CD1c-positive myeloid dendritic cell (primary cell): ENCODE results near the gene OR2T10.
"Not testable (repeated sequence)": the region's sequence is repeated elsewhere in the genome, so short reads cannot be mapped to it uniquely, and the experiment has no call there.

Experiments
- DNase-seq: peaks from one replicate; pipeline ENCODE4 v3.0.0-alpha.2; 2016; ENCODE audit errors: extremely low spot score

Gene OR2T10

GRCh38 chr1:248597589-248597988 is at the start of gene OR2T10:
OR2T10 (minus strand) TSS chr1:248597700; CDS start chr1:248593768, 3,932 bp downstream.
- DNase-seq: no peak

DNA sequence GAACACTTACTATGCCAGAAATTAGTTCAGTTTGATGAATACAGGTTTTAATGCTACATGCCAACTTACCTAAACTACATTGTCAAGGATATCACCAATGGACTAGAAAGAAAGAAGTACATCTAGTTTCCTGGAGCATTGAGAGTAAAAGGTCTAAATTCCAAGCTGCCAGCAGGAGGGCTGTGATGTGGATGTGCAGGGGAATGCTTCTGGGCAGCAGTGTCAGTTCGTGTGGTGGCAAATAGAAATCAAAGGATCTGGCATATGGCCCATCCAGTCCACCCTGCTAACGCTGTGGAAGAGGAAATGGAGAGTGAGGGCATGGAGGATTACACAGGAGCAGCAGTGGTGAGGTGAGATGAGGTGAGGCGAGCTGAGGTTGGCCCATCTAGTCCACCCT is 47.7 kb upstream of the OR2T10 start, which contains the start of gene OR2T35:
Gene OR2T35 (minus strand): TSS at position 101 of the 400 bp plus-strand sequence. CDS start 6,020 bp downstream, outside the sequence.
- not testable (repeated sequence) for DNase-seq

DNA sequence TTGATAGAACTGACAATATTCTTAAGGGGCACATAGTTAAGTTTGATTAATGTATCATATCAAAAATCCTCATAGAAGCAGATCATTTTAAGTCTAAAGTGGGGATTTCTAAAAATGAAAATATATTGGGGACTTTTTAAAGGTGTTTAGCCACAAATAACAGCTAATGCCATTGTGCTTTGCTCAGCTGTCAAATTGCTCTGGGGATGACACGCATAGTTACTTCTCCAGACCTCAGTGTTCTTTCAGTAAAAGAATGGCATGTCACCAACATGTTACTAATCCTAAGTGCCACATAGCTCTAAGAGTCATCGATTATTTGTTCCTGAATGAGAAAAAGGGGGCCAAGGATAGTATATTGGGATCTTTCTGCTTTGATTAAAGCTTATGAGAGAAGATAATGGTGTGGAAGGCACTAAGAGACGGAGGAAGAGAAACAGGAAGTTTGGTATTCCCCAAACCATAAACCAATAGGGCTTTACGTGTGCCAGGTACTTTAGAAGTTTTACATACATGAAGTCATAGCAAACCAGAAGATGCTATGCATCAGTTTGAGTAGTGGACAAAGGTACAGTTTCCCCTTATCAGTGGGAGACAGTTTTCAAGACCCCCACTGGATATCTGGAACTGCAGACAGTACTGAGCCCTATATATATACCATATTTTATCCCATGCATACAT is 45.6 kb upstream of the OR2T10 start:
- not testable (repeated sequence) for DNase-seq

DNA sequence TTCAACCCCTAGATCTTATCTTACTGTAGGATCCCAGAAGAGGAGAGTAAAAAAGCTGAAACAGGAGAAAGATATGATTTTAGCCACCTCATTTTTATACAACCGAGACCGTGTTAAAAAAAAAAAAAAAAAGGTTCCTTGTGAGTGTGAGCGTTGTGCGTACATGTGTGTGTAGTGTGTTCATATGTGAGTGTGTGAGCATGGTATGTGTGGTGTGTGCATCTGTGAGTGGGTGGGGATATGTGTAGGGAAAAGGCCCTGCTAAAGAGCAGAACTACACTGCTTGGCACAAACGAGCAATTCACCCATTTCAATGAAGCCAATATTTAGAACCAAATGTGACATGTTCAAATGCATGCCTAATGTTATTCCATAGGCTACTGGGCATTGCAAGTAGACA is 44.1 kb upstream of the OR2T10 start:
- DNase-seq: not testable (repeated sequence)

- not testable (repeated sequence) for DNase-seq
These were observed 43.4 kb upstream of the OR2T10 start for GRCh38 chr1:248640906-248641305.

GRCh38 chr1:248639652-248640051 is 42.2 kb upstream of the OR2T10 start:
- not testable (repeated sequence) for DNase-seq

GRCh38 chr1:248636612-248637011 is 39.1 kb upstream of the OR2T10 start:
- not testable (repeated sequence) for DNase-seq

GRCh38 chr1:248634991-248635390 is 37.5 kb upstream of the OR2T10 start, which contains the start of gene OR2T11:
OR2T11 (minus strand) TSS chr1:248635091; CDS start chr1:248627128, 7,963 bp downstream.
- DNase-seq: not testable (repeated sequence)

- DNase-seq: no peak
These were observed 34.0 kb upstream of the OR2T10 start for GRCh38 chr1:248631354-248632008.

DNA sequence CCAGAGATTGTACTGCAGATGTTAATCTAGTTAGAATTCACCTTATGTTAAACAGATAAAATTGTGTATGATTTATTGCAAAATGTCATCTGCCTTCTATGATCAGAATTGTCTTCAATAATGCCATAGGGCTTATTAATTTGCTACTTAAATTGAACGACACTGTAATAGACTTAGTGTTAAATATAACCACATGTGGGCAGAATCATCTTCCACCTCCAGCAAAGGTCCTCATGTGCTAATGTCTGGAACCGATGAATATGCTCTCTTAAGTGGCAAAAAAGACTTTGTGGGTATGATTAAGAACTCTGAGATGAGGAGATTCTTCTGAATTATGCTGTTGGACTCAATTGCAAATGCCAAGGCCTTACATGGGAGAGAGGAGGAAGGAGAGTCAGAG is 33.1 kb upstream of the OR2T10 start:
- no peak for DNase-seq

DNA sequence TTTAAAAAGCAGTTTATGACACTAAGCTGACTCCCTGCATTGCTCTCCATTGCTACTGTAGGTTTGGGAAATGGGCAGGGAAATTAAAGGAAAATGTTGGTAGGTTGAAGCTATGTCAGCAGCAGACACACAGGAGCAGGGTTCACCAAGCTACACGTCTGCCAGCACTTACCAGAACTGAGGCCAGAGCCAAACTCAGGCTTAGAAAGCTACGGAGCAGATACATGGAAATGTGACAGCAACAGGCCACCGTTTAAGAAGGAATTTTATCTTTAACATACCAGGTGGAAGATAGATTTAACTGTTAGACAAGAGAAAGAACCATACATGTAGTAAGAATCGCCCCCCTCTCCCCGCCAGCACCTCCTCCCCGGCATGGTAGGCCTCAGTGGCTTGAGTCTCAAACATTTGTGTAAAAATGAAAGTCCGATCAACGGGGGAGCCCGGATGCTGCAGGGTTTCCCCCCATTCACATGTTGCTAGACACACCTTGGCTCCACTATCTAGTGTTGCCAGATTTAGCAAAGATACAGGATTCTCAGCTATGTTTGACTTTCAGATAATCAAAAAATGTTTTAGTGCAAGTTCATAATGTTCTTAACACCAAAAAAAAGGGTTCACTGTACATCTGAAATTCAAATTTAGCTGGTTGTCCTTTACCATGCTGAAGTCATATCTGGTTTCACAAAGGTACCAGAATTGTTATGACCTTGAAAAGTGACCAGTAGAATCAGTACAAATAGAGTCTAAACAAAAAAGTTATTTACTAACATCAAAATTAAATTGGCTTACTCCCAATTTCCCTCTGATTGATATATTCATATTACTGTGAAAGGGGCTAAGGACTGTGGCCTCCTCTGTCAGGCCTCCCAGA is 30.7 kb upstream of the OR2T10 start:
- DNase-seq: no peak

DNA sequence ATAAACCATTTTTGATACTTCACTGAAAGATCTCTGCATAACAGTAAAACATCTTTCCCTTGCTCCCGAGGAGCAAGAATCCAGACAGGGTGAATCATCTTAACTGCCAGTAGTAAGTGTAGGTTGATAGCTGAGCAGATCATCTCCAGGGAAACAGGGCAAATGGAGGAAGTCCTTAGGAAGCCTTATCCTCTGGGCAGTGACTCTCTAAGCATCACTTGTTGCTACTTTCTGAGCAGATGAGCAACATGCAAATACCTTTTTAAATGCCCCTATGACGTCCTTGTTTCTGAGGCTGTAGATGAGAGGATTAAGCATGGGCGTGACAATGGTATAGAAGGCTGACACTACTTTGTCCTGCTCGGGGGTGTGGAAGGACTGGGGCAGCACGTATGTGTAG is 28.5 kb upstream of the OR2T10 start:
- DNase-seq: no peak

GRCh38 chr1:248625166-248625565 is 27.7 kb upstream of the OR2T10 start:
- no peak for DNase-seq

DNA sequence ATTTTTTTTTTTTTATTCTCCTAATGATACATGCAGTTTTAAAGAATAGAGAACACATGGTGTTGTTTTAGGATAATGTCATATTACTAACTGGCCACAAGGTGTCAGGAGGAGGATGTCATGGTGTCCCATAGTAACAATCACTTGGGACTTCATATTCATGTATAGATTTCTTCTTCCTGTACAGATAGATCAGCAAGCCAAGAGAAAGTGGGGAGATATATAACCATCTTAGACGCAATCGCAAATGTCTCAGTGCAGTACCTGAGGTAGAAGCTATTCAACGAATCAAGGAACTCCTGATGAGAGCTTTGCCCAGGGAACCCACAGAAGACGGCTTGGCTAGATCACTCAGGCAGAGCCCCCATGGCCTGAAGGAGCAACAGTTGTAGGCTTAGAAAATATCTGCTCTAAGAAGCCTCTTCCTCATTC is 25.1 kb upstream of the OR2T10 start:
- DNase-seq: peak; percentile 54

GRCh38 chr1:248621770-248622169 is 24.3 kb upstream of the OR2T10 start:
- DNase-seq: no peak

DNA sequence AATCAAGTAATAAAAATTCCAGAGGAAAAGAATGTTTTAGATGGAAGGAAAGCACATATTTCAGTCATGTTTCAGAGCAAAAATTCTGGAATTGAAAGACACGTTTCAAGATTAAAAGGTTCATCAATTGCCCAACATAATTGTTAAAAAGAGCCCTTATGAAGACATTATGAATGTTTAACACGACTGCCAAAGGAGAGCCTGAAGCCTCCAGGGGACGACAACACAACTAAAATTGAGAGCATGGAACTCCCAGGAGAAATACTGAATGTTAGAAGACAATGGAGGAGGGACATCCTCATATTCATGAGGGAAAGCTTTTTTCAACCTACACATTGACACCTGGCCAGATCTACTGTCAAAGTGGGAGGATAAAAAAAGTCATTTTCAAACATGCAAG is 21.4 kb upstream of the OR2T10 start:
- peak; percentile 60 for DNase-seq

GRCh38 chr1:248618119-248618518 is 20.6 kb upstream of the OR2T10 start:
- DNase-seq: no peak

DNA sequence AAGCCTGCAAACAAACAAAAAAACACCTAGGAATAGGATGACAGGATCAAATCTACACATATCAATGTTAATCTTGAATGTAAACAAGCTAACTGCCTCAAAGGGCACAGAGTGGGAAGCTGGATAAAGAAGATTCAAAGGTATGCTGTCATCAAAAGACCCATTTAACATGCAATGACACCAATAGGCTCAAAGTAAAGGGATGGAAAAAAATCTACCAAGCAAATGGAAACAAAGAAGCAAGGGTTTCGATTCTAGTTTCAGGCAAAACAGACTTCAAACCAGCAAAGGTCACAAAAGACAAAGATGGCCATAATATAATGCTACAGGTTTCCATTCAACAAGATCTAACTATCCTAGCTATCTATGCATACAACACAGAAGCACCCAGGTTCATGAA is 16.2 kb upstream of the OR2T10 start:
- DNase-seq: no peak

DNA sequence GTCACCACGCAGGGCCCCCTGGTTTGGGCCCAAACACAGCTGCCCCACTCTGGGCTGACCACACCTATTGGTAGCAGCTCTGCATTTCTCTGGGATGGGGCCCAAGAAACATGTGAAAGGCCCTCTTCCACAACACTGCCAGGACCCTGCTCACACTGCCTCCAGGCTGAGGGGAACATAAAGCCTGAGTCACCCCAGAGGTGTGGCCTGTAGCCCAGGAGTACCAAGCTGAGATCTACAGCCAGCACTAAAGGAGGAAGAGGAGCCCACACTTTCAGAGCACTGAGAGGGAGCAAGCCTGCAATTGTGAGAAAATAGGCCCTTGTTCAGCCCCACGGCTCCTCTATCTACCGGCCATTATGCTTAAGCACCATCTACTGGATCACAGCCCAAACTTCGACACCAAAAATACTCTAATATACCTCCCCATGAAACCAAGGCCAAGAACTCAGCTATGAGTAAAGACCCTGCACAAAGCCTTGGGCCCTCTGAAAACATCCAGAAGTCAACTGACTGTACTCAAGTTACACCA is 14.4 kb upstream of the OR2T10 start:
- peak; percentile 9 for DNase-seq

- no peak for DNase-seq
These were observed 12.8 kb upstream of the OR2T10 start for GRCh38 chr1:248610301-248610700.

DNA sequence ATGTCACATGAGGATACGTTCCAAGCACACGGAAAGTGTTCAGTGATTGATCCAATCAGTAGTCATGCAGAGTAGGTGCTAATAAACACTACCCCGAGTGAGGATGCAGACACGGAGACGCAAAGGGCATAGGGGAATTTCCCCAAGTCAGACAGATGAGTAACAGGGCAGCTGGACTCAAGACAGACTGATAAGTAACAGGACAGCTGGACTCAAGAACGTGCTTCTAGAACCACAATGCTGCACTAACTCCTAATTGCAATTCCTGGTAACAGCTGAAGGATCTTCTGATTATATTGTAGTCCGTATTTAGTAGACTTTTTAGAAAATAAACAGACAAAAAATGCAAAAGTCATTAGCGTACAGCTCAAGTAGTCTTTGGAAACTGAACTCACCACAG is 1.9 kb upstream of the OR2T10 start:
- DNase-seq: no peak

DNA sequence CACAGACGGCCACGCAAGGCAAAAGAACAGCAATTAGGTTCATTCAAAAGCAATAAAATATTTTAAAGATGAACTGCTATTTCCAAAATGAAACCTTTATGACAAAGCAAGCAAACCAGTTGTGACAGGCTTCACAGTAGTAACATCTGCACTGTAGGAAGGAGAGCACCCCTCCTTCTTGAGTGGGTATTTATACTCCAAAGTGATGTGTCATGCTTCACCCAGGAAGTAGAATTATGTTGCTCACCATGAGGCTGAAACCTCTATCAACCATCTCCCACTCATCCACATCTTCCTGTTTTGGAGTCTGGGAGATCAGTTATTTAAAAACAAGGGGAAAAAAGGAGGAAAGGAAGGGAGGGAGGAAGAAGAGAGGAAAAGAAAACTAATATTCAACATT is 885 bp downstream of the OR2T10 start:
- DNase-seq: peak; percentile 65
